GM19397 (cell line): ENCODE data around the gene DRGX.
A peak's percentile ranks its signal among the peaks of the same experiment; 100 is the strongest.

Experiments used
- ATAC-seq: cut with Tn5 transposase; IDR thresholded peaks from one replicate; pipeline ENCODE4 v1.9.1; 2021; ENCODE audit warnings: mild to moderate bottlenecking, moderate library complexity; ENCODE audit not compliant: unreplicated experiment

Gene DRGX

DNA sequence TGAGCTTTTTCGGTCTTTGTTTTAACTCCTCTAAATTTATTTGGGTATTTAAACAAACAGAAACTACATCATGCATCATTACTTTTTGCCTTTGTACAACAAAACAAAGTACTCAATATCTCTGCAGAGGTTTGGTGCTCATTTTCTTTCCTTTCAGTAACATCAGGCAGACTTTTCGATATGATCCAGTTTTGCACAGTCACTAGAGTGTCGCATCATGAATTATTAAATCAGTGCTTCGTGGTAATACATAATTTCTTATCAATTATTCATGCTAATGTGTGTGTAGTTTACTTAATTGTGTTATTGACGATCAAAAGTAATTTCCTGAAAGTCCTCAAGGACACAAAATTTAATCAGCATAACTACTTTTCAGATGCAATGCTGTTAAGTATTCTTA lies 31.8 kb downstream of the DRGX start:
- no peak for ATAC-seq

DNA sequence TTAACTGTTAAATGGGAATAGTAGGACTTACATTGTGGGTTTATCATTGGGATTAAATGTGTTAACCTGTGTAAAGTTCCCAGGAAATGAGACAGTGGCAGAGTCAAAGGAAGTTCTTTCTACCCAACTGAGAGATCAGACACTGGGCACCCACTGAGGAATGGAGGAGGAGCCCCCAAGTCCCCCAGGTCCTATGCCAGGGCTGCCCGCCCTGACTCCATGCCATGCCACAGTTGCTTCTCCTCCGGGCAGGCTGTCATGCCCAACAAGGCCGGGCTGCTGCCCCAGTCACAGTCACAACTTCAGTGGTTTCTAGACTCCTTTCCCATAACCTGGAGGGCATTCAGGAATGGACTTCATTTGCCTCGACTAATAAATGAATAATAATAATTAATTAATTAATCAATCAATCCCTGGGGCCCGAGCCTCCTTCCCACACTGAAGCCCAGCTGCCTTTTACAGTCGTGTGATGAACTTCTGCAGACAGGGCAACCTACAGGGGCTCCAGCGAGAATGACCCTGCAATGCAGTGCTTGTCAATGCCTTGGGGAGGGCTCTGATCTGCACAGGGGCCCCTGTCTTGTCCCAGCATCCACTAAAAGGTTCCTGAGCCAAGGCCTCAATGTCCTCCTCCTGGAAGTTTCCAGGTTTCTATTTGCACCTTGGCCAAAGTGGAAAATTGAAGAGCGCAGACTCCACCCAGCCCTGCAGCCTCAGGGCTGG lies 32.4 kb downstream of the DRGX start:
- no peak for ATAC-seq

- peak; percentile 77 for ATAC-seq
Measured at GRCh38 chr10:49362596-49363260, 33.2 kb downstream of the DRGX start.

DNA sequence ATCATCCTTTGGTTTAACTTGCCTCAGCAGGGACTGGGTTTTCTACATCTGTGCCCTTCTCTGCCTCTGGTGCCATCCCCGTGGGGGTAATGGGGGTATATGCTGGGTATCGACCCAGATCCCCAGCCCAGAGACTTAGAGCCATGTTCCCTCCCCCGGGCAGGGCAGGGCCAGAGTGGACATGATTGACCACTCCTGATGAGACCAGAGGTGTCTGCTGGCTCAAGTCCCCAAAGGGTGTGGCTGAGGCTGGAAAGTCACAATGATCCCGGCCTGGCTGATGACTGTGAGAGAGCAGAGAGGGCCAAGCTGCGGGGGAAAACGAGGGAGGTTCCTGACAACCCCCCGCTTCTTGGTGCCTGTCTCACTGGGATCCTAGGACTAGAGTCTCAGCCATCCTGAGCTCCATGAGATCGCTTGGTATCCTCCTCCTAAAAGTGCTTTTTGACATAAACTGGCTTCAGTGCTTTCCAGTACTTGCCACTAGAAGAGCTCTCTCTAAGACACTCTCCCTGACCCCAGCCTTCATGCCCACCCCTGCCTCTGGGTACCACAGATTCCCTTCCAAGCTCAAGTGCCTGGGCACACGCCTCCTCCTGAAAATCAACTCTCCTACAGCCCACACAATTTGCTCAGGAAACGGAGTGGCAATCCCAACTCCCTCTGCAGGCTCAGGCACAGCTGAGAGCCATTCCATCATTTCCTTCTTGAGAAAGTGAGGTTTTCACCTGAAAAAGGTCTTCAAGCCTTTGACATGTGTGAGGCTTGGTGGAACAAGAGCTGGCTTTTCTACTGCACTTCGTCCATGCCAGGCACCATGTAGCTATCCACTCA lies 33.9 kb downstream of the DRGX start:
- ATAC-seq: no peak

- ATAC-seq: no peak
Measured at GRCh38 chr10:49361178-49361554, 34.7 kb downstream of the DRGX start.

DNA sequence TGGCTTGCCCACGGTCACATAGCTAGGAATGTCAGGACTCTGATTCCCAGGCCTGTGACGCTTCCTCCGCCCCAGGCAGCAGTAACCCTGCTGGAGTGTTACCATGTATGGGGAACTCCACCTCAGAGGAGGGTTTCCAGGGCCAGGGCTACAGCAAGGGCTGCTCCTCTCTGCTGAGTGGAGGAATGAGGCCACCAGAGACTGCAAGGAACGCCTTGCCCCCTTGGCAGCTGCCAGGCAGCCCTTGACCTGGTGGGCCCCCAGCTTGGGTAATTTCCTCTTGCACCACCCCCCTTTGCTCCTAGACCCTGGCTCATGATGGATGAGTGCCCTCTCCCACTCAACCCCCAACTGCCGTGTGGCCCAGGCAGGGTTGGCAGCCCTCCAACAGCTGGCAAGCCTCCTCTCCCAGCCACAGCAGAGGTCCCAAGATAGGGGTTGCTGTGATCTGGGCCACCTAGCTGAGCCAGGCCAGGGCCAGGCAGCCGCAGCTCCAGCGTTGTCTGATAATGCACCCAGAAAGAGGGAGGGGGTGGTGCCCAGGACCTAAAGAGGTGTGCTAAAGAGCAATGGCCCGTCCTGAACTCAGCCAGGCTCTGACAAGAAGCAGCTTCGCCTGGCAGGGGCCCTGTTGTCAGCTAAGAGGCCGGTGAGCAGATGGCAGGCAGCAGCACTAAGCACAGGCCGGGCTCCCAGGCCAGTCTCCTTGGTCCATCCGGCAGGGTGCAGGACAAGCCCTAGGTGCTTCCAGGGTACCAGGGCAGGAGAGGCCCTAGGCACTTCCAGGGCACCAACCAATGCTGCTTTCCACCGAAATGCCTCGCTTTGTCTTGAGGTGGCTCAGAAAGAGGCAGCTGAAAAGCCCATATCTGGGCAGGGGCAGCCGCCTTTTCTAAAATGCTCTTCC lies 35.4 kb downstream of the DRGX start:
- ATAC-seq: no peak

- no peak for ATAC-seq
Measured at GRCh38 chr10:49359349-49360270, 36.3 kb downstream of the DRGX start.

GRCh38 chr10:49357910-49358309 lies 38.0 kb downstream of the DRGX start:
- no peak for ATAC-seq

DNA sequence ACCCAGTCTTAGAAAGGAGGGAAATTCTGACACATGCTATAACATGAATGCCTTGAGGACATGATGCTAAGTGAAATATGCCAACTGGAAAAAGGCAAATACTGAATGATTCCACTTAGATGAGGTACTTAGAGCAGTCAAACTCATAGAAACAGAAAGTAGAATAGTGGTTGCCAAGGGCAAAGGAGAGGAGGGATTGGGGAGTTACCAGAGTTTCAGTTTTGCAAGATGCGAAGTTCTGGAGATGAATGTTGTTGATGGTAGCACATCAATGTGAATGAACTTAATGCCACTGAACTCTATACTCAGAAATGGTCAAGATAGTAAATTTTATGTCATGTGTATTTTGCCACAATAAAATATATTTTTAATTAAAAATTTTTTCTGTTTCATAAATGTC lies 38.9 kb downstream of the DRGX start:
- ATAC-seq: no peak

DNA sequence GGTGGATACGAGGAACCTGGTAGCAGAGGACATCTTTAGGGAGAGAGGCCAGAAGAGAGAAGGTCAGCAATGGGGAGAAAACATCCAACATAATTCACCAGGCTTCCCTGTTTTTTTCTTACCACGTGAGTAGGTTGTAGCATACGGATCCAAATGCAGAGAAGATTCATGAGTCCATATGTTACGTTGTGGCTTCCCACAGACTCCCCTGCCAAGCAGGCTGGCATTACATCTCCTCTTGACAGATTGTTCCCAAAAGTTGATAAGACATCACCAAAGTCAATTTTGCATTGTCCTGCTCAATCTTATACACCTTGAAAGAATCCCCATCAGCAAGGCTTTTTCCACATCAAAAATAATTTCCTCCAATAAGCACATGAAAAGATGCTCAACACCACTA lies 39.7 kb downstream of the DRGX start:
- ATAC-seq: no peak

- ATAC-seq: no peak
Measured at GRCh38 chr10:49355221-49355620, 40.7 kb downstream of the DRGX start.

DNA sequence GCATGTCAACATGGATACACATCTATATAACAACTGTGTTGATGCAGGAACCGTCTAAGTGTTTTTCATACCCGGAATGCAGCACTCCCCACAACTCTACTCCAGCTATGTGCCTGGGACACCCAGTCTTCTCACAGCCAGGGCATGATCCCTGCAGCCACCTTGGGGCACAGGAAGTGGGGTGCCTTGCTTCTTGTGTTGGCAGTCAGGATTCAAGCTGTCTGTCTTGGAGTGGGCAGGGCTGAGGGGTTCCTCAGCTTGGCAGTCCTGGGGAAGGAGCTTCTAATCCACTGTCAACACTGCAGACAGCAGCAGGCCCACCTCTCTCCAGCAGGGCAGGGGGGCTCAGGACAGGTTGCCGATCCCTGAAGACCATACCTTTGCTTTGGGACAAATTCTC lies 41.3 kb downstream of the DRGX start:
- no peak for ATAC-seq

GRCh38 chr10:49353895-49354566 lies 41.9 kb downstream of the DRGX start:
- ATAC-seq: no peak

- no peak for ATAC-seq
Measured at GRCh38 chr10:49353026-49353894, 42.6 kb downstream of the DRGX start.

- no peak for ATAC-seq
Measured at GRCh38 chr10:49352323-49352722, 43.6 kb downstream of the DRGX start.

DNA sequence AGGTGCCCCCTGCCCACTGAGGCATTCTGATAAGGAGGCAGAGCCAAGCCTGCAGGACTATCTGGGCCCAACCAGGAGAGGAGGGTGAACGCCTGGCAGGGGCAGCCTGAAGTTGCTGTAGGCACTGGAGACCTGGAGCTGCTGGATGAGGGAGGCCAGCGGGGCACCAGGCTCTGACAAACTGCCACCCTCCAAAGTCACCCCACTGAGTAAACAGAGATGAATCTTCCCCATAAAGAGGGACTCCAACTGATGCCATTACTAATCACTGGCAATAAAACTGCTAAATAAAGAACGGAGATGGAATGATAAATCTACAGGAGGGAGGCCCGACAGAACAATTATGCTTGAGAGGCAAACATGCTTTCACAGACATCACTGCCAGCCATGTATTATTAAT lies 44.2 kb downstream of the DRGX start:
- ATAC-seq: no peak

- ATAC-seq: no peak
Measured at GRCh38 chr10:49350846-49351532, 44.9 kb downstream of the DRGX start.

- no peak for ATAC-seq
Measured at GRCh38 chr10:49350138-49350537, 45.8 kb downstream of the DRGX start.
